HG02642 (cell line): Measurements from ENCODE around the gene FAM83B.

Experiments
- ATAC-seq: cut with Tn5 transposase; IDR thresholded peaks from one replicate; pipeline ENCODE4 v1.9.1; 2021; ENCODE audit warnings: mild to moderate bottlenecking; ENCODE audit not compliant: unreplicated experiment, poor library complexity

FAM83B gene

GRCh38 chr6:54893818-54894217 lies 47.2 kb downstream of the FAM83B start:
- ATAC-seq, result no peak

- no peak for ATAC-seq
Measured at GRCh38 chr6:54896302-54896701, 49.7 kb downstream of the FAM83B start.

DNA sequence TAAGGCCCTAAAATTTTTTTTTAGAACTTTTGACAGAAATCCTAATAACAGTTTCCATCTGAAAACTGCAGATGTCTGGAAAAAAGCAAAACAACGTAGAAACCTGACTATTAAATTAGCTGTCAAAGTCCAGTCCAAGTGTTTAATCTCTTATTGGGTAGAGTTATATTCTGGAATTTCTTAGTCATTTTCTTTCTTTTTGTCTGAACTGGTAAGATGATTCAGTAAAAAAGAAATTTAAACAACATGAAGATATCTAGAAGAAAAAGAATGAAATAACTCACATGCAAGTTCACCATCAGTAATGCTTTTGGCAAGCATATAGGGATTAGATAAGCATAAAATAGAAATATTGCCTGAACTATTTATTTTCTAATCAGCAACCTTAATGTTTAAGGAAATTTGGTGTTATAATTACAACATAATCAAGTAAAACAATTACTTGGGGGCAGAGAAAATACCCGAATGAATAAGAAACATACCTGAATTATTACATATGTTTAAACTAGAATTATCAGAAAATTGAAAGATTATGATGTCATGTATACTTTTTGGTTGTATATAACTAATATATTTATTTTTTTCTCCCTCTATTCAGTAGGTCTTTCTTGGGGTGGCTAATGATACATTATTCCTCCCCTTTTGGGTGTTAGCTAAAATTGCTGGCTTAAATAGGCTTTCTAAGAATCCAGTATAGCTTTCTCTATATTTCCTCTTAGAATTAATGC lies 51.1 kb downstream of the FAM83B start:
- ATAC-seq, result no peak

DNA sequence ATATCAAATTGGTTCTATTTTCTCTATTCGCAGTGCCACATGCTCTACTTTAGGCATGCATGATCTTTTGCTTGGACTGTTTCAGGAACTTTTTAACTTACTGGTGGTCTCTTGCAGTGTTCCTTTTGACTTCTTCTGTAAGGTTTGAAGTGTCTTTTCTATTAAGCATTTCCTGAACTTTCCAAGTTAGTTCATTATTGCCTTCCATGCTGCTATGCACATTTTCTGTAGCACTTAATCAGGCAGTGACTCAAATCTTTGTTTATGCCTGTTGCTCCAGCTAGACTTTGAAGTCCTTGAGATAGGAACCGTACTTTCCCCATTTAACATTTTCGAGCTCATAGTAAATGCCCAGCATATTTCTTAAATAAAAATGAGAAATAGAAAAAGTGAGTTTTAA lies 52.2 kb downstream of the FAM83B start:
- ATAC-seq, result no peak

GRCh38 chr6:54899442-54899841 lies 52.9 kb downstream of the FAM83B start:
- ATAC-seq, result no peak

DNA sequence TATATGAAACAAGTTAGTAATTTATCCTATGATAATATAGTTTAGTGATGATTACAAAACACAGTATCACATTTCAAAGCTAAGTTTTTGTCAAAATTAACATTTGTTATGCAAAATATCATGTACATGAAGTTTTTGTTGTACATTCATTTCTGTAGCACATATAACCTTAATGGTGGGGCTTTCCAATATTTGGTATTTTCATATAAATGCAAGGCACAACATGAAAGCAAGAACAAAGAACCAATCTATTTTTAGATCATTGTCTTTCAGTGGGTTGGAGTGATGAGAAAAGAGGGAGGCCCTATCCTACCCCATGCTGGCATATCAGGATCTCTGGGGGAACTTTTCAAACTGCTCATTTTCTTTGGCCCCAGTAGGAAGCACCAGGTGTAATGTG lies 53.4 kb downstream of the FAM83B start:
- ATAC-seq, result no peak

GRCh38 chr6:54900666-54901065 lies 54.1 kb downstream of the FAM83B start:
- ATAC-seq, result no peak

DNA sequence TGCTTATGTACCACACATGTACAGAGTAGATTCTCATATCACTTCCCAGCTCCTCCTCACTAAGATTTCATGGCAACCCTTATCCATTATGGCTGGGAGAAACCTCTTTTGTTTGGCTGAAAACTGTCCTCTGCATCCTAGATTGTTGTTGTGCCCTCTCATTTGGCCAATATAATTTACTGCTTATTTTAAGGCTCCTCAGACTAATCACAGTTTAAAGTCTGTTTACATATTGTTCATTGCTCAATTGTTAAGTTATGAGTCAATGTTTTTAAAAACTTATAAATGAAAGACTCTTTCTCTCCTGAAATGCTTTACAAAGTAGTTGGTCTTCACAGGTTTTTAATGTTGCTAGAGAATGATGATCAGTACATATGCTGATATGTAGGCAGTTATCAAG lies 57.3 kb downstream of the FAM83B start:
- no peak for ATAC-seq

DNA sequence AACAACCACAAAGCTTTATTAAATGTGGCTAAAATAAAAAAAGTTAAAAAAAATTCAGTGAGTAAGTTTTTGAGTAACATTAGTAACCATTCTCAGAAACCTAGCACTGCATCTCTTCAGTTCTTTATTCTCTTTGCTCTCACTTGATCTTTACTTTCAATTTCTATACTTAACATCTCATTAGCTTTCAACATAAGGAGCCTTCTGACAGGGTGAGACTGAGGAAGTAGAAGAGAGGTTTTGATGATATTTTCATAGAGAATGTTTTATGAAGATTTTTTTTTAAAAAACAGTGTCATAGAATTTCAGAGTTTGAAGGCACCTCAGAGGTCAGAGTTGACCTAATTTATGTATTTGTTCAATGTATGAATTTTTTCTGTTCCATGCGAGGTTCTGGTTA lies 60.8 kb downstream of the FAM83B start:
- no peak for ATAC-seq

GRCh38 chr6:54909184-54909583 lies 62.6 kb downstream of the FAM83B start:
- ATAC-seq, result no peak

GRCh38 chr6:54910431-54910884 lies 63.9 kb downstream of the FAM83B start:
- ATAC-seq, result no peak

- ATAC-seq, result no peak
Measured at GRCh38 chr6:54910921-54911320, 64.3 kb downstream of the FAM83B start.

- no peak for ATAC-seq
Measured at GRCh38 chr6:54913211-54913610, 66.6 kb downstream of the FAM83B start.

DNA sequence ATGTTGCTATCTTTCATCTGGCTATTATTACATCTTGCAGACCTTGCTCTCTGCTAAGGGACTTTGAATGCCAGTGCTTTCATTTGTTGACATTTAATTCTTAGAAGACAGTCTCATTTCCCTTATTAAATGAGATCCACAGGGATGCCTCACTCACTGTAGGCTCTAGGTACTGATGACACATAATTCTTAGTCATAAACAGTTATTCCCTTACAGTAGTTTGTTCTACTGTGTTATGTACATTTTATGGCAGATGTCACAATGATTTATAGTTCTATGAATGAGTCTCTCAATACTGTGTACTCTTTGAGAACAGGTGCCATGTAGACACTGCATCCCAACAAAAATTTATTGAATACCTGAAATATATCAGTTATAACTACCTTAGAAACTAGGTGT lies 70.3 kb downstream of the FAM83B start:
- ATAC-seq, result no peak

- ATAC-seq, result no peak
Measured at GRCh38 chr6:54920628-54921027, 74.1 kb downstream of the FAM83B start.

DNA sequence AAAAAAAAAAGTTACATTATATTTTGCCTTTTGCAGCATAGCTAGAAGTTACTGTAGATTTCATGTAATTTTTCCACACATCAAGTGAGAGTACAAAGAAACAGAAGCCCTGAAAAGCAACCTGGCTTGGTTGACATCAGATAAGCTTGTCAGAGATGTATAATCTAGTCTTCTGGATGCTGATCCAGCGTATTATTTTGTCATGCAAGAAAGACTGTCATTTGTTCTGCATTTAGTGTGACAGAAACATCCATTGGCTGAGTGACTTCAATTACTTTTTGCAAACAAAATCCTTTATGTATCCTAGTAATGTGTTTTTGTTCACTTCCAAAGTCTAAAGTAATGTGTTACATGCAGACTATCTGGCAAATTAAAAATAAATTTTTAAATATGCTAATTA lies 75.3 kb downstream of the FAM83B start:
- no peak for ATAC-seq

- ATAC-seq, result no peak
Measured at GRCh38 chr6:54929245-54929909, 82.8 kb downstream of the FAM83B start.

DNA sequence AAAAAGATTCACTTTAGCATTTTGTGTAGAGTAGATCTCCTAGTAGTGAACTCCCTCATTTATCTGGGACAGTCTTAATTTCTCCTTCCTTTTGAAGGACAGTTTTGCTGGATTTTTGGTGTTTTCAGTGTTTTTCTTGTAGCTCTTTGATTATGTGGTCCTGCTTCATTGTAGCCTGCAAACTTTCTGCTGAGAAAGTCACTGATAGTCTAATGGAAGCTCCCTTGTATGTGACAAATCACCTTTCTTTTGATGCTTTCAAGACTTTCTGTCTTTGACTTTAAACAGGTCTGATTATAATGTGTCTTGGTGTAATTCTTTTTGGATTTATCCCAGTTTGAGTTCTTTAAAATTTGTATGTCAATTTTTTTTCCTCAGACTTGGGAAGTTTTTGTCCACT lies 86.1 kb downstream of the FAM83B start:
- ATAC-seq, result no peak

- no peak for ATAC-seq
Measured at GRCh38 chr6:54935739-54936138, 89.2 kb downstream of the FAM83B start.

GRCh38 chr6:54937371-54937770 lies 90.8 kb downstream of the FAM83B start:
- no peak for ATAC-seq

DNA sequence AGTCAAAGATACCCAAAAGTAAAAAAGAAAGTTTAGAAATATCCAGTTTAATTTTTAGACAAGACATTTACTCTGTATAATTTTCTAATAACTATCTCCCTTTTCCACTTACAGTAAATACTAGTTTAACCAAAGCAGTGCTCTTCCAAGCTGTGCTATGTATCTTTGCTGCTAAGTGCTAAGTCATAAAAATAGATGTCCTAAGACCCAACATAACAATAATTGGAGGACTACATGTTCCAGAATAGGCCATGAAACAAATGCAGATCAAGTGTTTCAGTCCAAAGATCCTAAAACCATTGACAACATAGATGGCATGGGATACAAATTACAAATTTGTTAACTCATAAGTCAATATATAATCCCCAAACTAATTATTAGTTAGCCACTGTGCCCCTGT lies 111.1 kb downstream of the FAM83B start:
- ATAC-seq, result no peak

DNA sequence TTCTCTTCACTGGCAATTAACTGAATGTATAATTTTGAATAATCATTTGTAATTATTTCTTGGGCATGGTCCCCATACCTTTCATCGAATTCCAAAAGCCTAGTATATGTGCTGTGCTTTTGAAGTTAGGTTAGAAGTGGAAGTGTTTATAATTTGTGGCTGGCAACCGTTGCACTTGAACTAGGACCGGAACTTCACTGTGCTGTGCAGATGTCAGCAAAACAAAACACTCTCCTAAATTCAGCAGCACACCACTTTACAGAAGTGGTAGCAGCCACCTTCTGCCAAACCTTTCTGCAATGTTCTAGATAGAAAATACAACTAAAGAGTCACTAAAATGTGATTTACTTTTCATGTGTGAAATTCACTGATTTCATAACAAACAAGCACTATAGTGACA lies 111.9 kb downstream of the FAM83B start:
- no peak for ATAC-seq
